B cell (primary cell): Measurements from ENCODE around the gene DOCK4. TPM values are rescaled to one million over a fixed set of nuclear protein-coding genes. Genes with fewer than 3 reads are reported as not detected.

Source experiments
- ATAC-seq: fragments of 200-7000 bp; cut with Tn5 transposase; one replicate; pipeline ENCODE4 v1.10.0; 2021; ENCODE audit warnings: low read depth, mild to moderate bottlenecking, moderate number of reproducible peaks, moderate library complexity
- CTCF ChIA-PET: fragments of 350-600 bp; sonication (Branson Sonifier 250); formaldehyde crosslinking; loops from one replicate; lab custom pipeline; 2021; ENCODE audit warnings: antibody characterized with exemption, inconsistent platforms; lab: Charles Lee
- POLR2A ChIA-PET: fragments of 350-600 bp; sonication (Branson Sonifier 250); formaldehyde crosslinking; loops from one replicate; lab custom pipeline; 2021; ENCODE audit warnings: antibody characterized with exemption; lab: Charles Lee
- DNase-seq: peaks from one replicate; pipeline ENCODE4 v3.0.0; 2013
- H2AFZ ChIP-seq: 2 replicates; pipeline ENCODE4 v1.6.1; 2012; ENCODE audit warnings: mild to moderate bottlenecking, low read depth, low read length; ENCODE audit not compliant: insufficient read depth, poor library complexity, severe bottlenecking
- H3K27ac ChIP-seq, 2 donors: 1 replicate in 1 of 2; 2 replicates in 1 of 2; pipeline ENCODE4 v1.5.1; 2012 to 2013; ENCODE audit warnings: low read length in 2 of 2, mild to moderate bottlenecking in 2 of 2, moderate library complexity in 1 of 2
- H3K27me3 ChIP-seq, 4 experiments: fragments of 200-600 bp in 1 of 4; sonication (generic) in 1 of 4; replicated peaks in 1 of 4; 1 replicate in 2 of 4; 2 replicates in 2 of 4; pipeline versions ENCODE4 v1.6.1 to v1.7.0; 2013 to 2016; ENCODE audit warnings: low read length in 3 of 4, mild to moderate bottlenecking in 2 of 4, mixed read lengths in 1 of 4, moderate library complexity in 1 of 4; ENCODE audit not compliant: insufficient read depth in 4 of 4, control insufficient read depth in 3 of 4; ENCODE audit errors: control extremely low read depth in 1 of 4
- H3K36me3 ChIP-seq, 2 experiments: replicated peaks in 1 of 2; 1 replicate in 1 of 2; 2 replicates in 1 of 2; pipeline versions ENCODE4 v1.6.1 to v1.7.1; 2013; ENCODE audit warnings: low read length in 1 of 2; ENCODE audit not compliant: insufficient read depth in 2 of 2, control insufficient read depth in 1 of 2; ENCODE audit errors: control extremely low read depth in 1 of 2, extremely low read depth in 1 of 2
- H3K4me1 ChIP-seq, 2 donors: fragments of 200-600 bp in 1 of 2; sonication (generic) in 1 of 2; 1 replicate in 1 of 2; 2 replicates in 1 of 2; pipeline versions ENCODE4 v1.5.1 to v1.6.1; 2013 to 2017; ENCODE audit warnings: low read length in 2 of 2; ENCODE audit not compliant: control insufficient read depth in 2 of 2, insufficient read depth in 2 of 2
- H3K4me2 ChIP-seq: replicated peaks from 2 replicates; pipeline ENCODE3; 2012; ENCODE audit warnings: mild to moderate bottlenecking, low read depth, low read length; ENCODE audit not compliant: poor library complexity, severe bottlenecking
- H3K4me3 ChIP-seq, 5 experiments: fragments of 200-600 bp in 1 of 5; sonication (generic) in 1 of 5; 1 replicate in 3 of 5; 2 replicates in 2 of 5; pipeline versions ENCODE4 v1.5.1 to v1.7.0; 2011 to 2016; ENCODE audit warnings: low read length in 4 of 5, mild to moderate bottlenecking in 4 of 5, low read depth in 2 of 5, control low read depth in 1 of 5, moderate library complexity in 1 of 5; ENCODE audit not compliant: insufficient read depth in 1 of 5; ENCODE audit errors: control extremely low read depth in 1 of 5, extremely low read depth in 1 of 5
- H3K79me2 ChIP-seq: fragments of 200-600 bp; sonication (generic); one replicate; pipeline ENCODE4 v1.6.0; 2016; ENCODE audit warnings: low read length; ENCODE audit not compliant: control insufficient read depth, insufficient read depth
- H3K9ac ChIP-seq: fragments of 200-600 bp; sonication (generic); 2 replicates; pipeline ENCODE4 v1.6.1; 2017; ENCODE audit warnings: mild to moderate bottlenecking, low read length, moderate library complexity
- H3K9me3 ChIP-seq, 3 donors: one replicate each; pipeline versions ENCODE4 v1.6.1 to v1.7.1; 2013; ENCODE audit warnings: low read length in 2 of 3; ENCODE audit not compliant: control insufficient read depth in 2 of 3, insufficient read depth in 1 of 3; ENCODE audit errors: control extremely low read depth in 1 of 3
- H4K20me1 ChIP-seq: 2 replicates; pipeline ENCODE4 v1.6.0; 2012; ENCODE audit warnings: mild to moderate bottlenecking, low read length; ENCODE audit not compliant: insufficient read depth, control insufficient read depth, poor library complexity, severe bottlenecking
- H3K27ac Mint-ChIP-seq: one replicate; pipeline ENCODE4 v1.8.0; 2021; ENCODE audit warnings: mixed read lengths
- H3K27me3 Mint-ChIP-seq: one replicate; pipeline ENCODE4 v1.8.0; 2021; ENCODE audit warnings: mixed read lengths
- H3K4me1 Mint-ChIP-seq: one replicate; pipeline ENCODE4 v1.8.0; 2021; ENCODE audit warnings: mixed read lengths
- H3K4me3 Mint-ChIP-seq: one replicate; pipeline ENCODE4 v1.8.0; 2021; ENCODE audit warnings: mixed read lengths
- H3K9me3 Mint-ChIP-seq: one replicate; pipeline ENCODE4 v1.8.0; 2022; ENCODE audit warnings: mixed read lengths; ENCODE audit not compliant: insufficient read depth
- EZH2 ChIP-seq: IDR thresholded peaks from 2 replicates; pipeline ENCODE4 v1.6.1; 2012; ENCODE audit warnings: borderline replicate concordance, low read depth, mild to moderate bottlenecking, moderate library complexity, low read length; ENCODE audit not compliant: insufficient read depth, poor library complexity, severe bottlenecking
- WGBS: methylation state at CpG from one replicate; pipeline ENCODE4 v1.1.5; 2013; ENCODE audit warnings: missing lambda C conversion rate; ENCODE audit not compliant: insufficient coverage; 5-methylcytosine and 5-hydroxymethylcytosine counted together
- intact Hi-C: fragments of 100-400 bp; cut with micrococcal nuclease; formaldehyde crosslinking; loops from one replicate; pipeline ENCODE4 v1.10.0; 2022
- polyA plus RNA-seq: library from polyadenylated mRNA; depleted of rRNA; stranded (reverse); fragments of >200 nt; gene quantifications from 2 replicates; pipeline ENCODE4 v1.2.3, GENCODE V29; 2012
- total RNA-seq, 2 donors: library from RNA; stranded (reverse); fragments of 120-200 nt in 1 of 2; gene quantifications; 1 replicate in 1 of 2; 2 replicates in 1 of 2; pipeline versions ENCODE4 v1.2.3 to v1.2.4, GENCODE V29; 2013 to 2022
- TF ChIP-seq, protein P1 (sequence below): fragments of 200-600 bp; IDR thresholded peaks from one replicate; pipeline ENCODE4 v1.8.0; 2022; ENCODE audit warnings: antibody characterized with exemption, mild to moderate bottlenecking

DOCK4 gene
- total and polyA plus RNA-seq, 2 donors (not counting 1 experiment from before 2014, with no cell fraction given) = 0.03 to 4.1 TPM

DNA sequence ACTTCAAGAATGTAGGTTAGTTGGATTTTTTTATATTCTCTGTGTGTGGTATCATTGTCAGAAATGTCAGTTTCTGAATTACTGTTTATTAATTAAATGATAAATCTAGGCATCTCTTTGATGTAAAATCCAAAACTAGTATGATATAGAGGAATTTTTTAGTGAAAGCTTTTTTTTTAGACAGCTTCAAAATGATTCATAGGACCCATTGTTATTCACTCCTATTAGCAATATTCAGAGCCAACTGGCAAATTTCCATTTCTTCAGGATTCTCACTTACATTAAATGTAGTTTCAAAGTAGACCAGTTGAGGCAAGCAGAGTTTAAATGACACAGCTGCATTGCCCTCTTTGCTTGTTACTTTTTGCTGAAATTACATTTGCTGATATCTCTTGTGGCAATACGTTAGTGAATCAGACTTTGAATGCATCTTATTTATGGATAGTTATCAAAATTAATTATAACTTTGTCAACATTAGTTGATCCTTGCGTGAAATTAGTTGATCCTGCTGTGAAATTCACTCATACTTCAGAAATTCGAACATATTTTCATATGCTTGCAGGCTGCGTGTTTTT lies 20.6 kb upstream of the DOCK4 start:
- H2AFZ ChIP-seq = no peak overlapping the region
- ChIA-PET CTCF (no interaction called here), POLR2A (no interaction called here)
- no peak for DNase-seq
- Mint-ChIP-seq H3K27ac (no peak overlapping the region), H3K4me1 (peaks cover 17% of the 10 kb centered on the region), H3K4me3 (no peak overlapping the region), H3K27me3 (no peaks in the 10 kb centered on the region), H3K9me3 (no peaks in the 10 kb centered on the region)
- H3K36me3 ChIP-seq = no peaks in the 10 kb centered on the region
- WGBS = no CpG with 5 or more reads among the region's 4 CpGs
- H3K27me3 ChIP-seq = no peaks in the 10 kb centered on the region
- no peak overlapping the region for H3K27ac ChIP-seq
- peaks cover 59% of the 10 kb centered on the region for H3K79me2 ChIP-seq
- intact Hi-C loops = no loop called here
- TF ChIP-seq, protein P1, sequence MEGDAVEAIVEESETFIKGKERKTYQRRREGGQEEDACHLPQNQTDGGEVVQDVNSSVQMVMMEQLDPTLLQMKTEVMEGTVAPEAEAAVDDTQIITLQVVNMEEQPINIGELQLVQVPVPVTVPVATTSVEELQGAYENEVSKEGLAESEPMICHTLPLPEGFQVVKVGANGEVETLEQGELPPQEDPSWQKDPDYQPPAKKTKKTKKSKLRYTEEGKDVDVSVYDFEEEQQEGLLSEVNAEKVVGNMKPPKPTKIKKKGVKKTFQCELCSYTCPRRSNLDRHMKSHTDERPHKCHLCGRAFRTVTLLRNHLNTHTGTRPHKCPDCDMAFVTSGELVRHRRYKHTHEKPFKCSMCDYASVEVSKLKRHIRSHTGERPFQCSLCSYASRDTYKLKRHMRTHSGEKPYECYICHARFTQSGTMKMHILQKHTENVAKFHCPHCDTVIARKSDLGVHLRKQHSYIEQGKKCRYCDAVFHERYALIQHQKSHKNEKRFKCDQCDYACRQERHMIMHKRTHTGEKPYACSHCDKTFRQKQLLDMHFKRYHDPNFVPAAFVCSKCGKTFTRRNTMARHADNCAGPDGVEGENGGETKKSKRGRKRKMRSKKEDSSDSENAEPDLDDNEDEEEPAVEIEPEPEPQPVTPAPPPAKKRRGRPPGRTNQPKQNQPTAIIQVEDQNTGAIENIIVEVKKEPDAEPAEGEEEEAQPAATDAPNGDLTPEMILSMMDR = no peak
- TF ChIP-seq EZH2 = no peak
- H3K4me1 ChIP-seq = no peaks in the 10 kb centered on the region
- H3K4me3 ChIP-seq = no peak overlapping the region
- peaks cover 30% of the 10 kb centered on the region for H4K20me1 ChIP-seq
- no peak for ATAC-seq
- H3K4me2 ChIP-seq = no peak overlapping the region
- no peak overlapping the region for H3K9ac ChIP-seq
- no peaks in the 10 kb centered on the region for H3K9me3 ChIP-seq

DNA sequence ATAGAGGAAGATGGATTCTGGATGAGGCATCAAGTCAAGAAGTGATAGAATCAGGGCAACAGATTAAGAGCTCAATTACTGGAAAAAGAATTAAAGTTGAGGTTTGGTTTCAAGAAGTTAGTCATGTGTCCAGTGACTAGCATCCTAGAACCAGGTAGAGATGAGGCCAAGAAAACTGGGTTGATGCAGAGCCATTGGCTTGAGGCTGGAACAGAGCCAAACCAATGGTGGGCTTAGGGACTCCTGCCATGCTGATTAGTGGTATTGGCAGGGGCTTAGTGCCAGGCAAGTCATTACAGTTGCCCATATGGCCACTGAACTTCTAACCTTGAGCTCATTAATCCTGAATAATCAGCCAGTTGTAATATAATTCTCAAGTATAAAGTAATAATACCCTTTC lies 18.8 kb upstream of the DOCK4 start:
- no peak overlapping the region for H3K27ac Mint-ChIP-seq
- ChIA-PET POLR2A (no interaction called here), CTCF (no interaction called here)
- Histone ChIP-seq H3K36me3 (no peaks in the 10 kb centered on the region), H3K4me2 (no peak overlapping the region), H3K9ac (no peak overlapping the region), H3K9me3 (no peaks in the 10 kb centered on the region), H3K4me1 (no peaks in the 10 kb centered on the region), H3K4me3 (no peak overlapping the region), H2AFZ (no peak overlapping the region), H3K27ac (no peak overlapping the region), H3K79me2 (peaks cover 67% of the 10 kb centered on the region), H4K20me1 (peaks cover 31% of the 10 kb centered on the region), H3K27me3 (no peaks in the 10 kb centered on the region)
- intact Hi-C loops = no loop called here
- no peak overlapping the region for H3K4me3 Mint-ChIP-seq
- ATAC-seq = no peak
- DNase-seq = no peak
- TF ChIP-seq, protein P1 = no peak
- TF ChIP-seq EZH2 = no peak
- H3K4me1 Mint-ChIP-seq = peaks cover 16% of the 10 kb centered on the region
- no peaks in the 10 kb centered on the region for H3K27me3 Mint-ChIP-seq
- no peaks in the 10 kb centered on the region for H3K9me3 Mint-ChIP-seq
